ENCODE measurements around the gene AOPEP. TPM values are rescaled to one million over a fixed set of nuclear protein-coding genes. Genes with fewer than 3 reads are reported as not detected.

AOPEP gene
- total RNA-seq, 1 donor from 2014 or later, result 24.8 TPM

DNA sequence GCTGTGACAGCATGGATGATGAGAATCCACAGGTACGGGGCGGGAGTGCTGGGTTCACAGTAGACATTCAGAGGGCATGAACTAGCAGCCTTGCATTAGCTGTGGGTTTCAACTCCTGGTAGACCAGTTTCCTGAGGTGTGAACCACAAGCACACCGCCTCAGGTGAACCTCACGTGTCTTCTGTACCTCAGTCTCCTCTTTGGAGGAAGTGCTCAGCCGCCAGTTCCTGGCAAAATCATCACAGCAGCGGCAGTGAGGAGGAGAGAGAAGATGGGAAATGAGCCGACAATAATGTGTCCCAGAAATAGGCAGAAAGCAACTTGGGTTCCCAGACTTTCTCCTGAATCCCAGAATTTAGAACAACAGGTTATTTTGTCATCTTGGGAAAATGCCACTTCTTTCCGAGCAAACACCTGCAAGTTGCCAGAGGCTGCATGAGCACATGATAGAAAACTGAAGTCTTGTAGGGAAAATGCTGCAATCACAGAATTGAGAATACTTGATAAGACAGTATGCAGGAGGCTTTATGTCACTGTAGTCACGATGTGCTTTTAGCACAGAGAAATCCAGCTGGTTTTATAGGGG lies 258.5 kb downstream of the AOPEP start:
- Mint-ChIP-seq H3K27ac (ENCODE audit: unreplicated experiment) (no peak overlapping the region), H3K27me3 (ENCODE audit: low read depth) (no peaks in the 10 kb centered on the region), H3K4me1 (peaks cover 32% of the 10 kb centered on the region), H3K4me3 (no peak overlapping the region), H3K9me3 (no peaks in the 10 kb centered on the region), H3K36me3 (ENCODE audit: low read depth) (peaks cover 10% of the 10 kb centered on the region)
- no peak for DNase-seq (ENCODE audit: low read depth, low spot score)
- TF ChIP-seq, protein P1, sequence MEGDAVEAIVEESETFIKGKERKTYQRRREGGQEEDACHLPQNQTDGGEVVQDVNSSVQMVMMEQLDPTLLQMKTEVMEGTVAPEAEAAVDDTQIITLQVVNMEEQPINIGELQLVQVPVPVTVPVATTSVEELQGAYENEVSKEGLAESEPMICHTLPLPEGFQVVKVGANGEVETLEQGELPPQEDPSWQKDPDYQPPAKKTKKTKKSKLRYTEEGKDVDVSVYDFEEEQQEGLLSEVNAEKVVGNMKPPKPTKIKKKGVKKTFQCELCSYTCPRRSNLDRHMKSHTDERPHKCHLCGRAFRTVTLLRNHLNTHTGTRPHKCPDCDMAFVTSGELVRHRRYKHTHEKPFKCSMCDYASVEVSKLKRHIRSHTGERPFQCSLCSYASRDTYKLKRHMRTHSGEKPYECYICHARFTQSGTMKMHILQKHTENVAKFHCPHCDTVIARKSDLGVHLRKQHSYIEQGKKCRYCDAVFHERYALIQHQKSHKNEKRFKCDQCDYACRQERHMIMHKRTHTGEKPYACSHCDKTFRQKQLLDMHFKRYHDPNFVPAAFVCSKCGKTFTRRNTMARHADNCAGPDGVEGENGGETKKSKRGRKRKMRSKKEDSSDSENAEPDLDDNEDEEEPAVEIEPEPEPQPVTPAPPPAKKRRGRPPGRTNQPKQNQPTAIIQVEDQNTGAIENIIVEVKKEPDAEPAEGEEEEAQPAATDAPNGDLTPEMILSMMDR (conservative IDR thresholded peaks at IDR 0.05), result no peak

GRCh38 chr9:94985649-94986048 lies 259.1 kb downstream of the AOPEP start:
- Mint-ChIP-seq H3K36me3 (ENCODE audit: low read depth) (peaks cover 13% of the 10 kb centered on the region), H3K4me3 (no peak overlapping the region), H3K4me1 (peaks cover 25% of the 10 kb centered on the region), H3K27me3 (ENCODE audit: low read depth) (no peaks in the 10 kb centered on the region), H3K9me3 (no peaks in the 10 kb centered on the region), H3K27ac (ENCODE audit: unreplicated experiment) (no peak overlapping the region)
- TF ChIP-seq, protein P1 (conservative IDR thresholded peaks at IDR 0.05), result no peak
- DNase-seq (ENCODE audit: low read depth, low spot score), result no peak

DNA sequence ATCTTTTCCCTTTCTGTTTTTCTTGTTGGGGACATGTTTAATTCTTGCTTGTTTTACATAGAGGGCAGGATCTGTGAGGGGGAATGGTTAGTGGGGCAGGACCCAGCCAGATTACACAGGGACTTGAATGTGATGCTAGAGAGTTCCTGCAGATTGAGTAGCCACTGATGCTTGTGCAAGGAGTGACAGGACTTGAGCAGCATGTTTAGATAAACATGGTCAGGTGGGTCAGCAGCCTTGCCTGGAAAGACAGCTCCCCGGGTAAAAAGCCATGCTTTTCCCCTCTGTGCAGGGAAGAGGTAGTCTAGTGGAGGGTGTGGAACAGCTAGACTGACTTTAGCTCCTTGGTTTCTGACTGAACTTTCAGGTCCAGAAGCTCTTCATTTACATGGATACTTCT lies 261.2 kb downstream of the AOPEP start:
- Mint-ChIP-seq H3K36me3 (ENCODE audit: low read depth) (peaks cover 13% of the 10 kb centered on the region), H3K27me3 (ENCODE audit: low read depth) (no peaks in the 10 kb centered on the region), H3K4me3 (no peak overlapping the region), H3K9me3 (no peaks in the 10 kb centered on the region), H3K4me1 (peaks cover 16% of the 10 kb centered on the region), H3K27ac (ENCODE audit: unreplicated experiment) (no peak overlapping the region)
- TF ChIP-seq, protein P1 (conservative IDR thresholded peaks at IDR 0.05), result no peak
- DNase-seq (ENCODE audit: low read depth, low spot score), result no peak

DNA sequence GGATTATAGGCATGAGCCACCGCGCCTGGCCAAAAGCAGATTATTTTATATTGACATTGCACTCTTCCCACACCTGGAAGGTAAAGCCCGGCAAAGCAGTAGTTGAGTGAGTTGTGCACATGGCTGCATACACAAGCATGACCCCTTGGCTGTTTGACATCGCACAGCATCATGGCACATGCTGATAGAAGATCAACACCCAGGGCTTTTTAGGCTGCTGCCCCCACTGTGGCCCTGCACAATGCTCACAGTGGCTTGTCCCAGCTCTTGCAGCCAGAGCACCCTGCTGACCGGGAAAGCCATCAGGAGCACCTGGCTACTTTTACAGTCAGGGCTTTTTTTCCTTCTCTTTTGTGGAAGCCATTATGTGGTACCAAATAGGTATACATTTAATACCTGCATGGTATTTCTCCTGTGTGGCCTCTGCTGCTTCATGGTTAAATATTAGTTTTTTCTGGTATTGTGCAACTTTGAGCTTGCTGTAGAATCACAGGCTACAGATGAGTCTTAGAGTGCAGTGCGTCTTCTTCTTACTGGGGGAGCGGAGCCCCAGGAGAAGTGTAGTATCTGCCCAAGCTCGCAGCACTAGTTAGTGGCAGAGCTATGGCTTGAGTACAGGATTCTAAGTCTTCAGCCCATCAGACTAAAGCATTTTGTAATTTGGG lies 264.5 kb downstream of the AOPEP start:
- H3K27ac Mint-ChIP-seq (ENCODE audit: unreplicated experiment), result no peak overlapping the region
- H3K9me3 Mint-ChIP-seq, result no peaks in the 10 kb centered on the region
- peaks cover 27% of the 10 kb centered on the region for H3K4me1 Mint-ChIP-seq
- no peaks in the 10 kb centered on the region for H3K27me3 Mint-ChIP-seq (ENCODE audit: low read depth)
- no peak for DNase-seq (ENCODE audit: low read depth, low spot score)
- H3K36me3 Mint-ChIP-seq (ENCODE audit: low read depth), result peaks cover 13% of the 10 kb centered on the region
- TF ChIP-seq, protein P1 (conservative IDR thresholded peaks at IDR 0.05), result no peak
- no peak overlapping the region for H3K4me3 Mint-ChIP-seq

DNA sequence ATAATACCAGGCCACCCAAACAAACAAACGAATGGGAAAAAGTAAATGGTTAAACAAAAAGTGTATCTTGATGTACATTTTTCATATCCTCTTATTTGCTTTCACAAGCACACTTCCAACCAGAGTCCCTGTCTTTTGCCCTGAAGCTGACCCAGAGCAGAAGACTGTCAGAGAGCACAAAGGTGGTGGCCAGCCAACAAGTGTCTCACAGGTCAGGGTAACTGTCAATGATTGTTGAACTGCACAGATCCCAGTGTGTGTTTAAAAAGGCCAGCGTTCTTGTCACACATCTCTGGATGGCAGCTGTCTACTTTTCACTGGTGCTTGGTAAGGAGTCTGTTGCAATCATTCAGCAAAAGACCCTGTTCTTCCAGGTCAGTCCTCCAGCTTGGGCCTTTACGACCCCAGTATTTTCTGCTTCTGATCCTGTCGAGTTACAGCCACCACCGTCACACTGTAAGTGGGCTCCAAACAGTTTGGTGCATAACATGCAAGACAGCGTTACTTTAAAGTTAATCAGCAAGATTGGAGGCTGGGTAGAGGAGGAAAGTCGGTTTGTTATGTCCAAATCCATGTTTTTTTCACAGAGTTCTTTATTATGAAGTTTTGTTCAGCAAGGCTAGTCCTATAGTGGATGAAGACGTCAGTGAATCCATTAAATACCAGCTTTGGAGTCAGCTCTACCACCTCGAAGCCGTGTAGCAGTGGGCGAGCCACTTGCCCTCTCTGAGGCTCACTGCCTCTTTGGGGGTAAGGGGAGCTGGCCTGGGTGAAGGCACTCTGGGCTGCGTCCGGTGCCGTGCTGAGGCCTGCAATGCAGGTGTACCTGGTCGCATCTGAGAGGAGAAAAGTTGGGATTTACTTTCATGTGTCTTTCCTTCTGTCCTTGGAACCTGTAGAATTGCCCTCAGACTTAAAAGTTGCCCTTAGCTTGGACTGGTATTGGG lies 265.7 kb downstream of the AOPEP start:
- H3K36me3 Mint-ChIP-seq (ENCODE audit: low read depth), result peaks cover 10% of the 10 kb centered on the region
- no peak for DNase-seq (ENCODE audit: low read depth, low spot score)
- H3K9me3 Mint-ChIP-seq, result no peaks in the 10 kb centered on the region
- no peaks in the 10 kb centered on the region for H3K27me3 Mint-ChIP-seq (ENCODE audit: low read depth)
- peaks cover 33% of the 10 kb centered on the region for H3K4me1 Mint-ChIP-seq
- no peak overlapping the region for H3K27ac Mint-ChIP-seq (ENCODE audit: unreplicated experiment)
- TF ChIP-seq, protein P1 (conservative IDR thresholded peaks at IDR 0.05), result no peak
- H3K4me3 Mint-ChIP-seq, result no peak overlapping the region
